CD4-positive, CD25-positive, alpha-beta regulatory T cell (primary cell): ENCODE data around the gene FNDC11. TPM values are rescaled to one million over a fixed set of nuclear protein-coding genes. Genes with fewer than 3 reads are reported as not detected.

ENCODE experiments used
- ATAC-seq, 2 donors: fragments of 150-1000 bp; cut with Tn5 transposase; one replicate each; pipeline ENCODE4 v1.10.0; 2021; ENCODE audit warnings: low read depth in 2 of 2, moderate number of reproducible peaks in 2 of 2, moderate library complexity in 1 of 2
- DNase-seq, 3 donors: peaks; one replicate each; pipeline versions ENCODE4 v3.0.0 to v3.0.0-alpha.2; 2012 to 2022; ENCODE audit warnings: mixed read lengths in 1 of 3
- H3K27ac ChIP-seq: one replicate; pipeline ENCODE4 v1.7.0; 2013; ENCODE audit warnings: mild to moderate bottlenecking, low read length; ENCODE audit not compliant: insufficient read depth, poor library complexity, severe bottlenecking
- H3K27me3 ChIP-seq: one replicate; pipeline ENCODE4 v1.7.0; 2013; ENCODE audit warnings: low read length; ENCODE audit not compliant: control insufficient read depth, insufficient read depth
- H3K36me3 ChIP-seq: one replicate; pipeline ENCODE4 v1.7.0; 2013; ENCODE audit warnings: mild to moderate bottlenecking, low read length, moderate library complexity; ENCODE audit not compliant: control insufficient read depth, insufficient read depth
- H3K4me1 ChIP-seq: 2 replicates; pipeline ENCODE4 v1.7.0; 2013; ENCODE audit warnings: mild to moderate bottlenecking, low read length; ENCODE audit not compliant: insufficient read depth, control insufficient read depth, poor library complexity, severe bottlenecking
- H3K4me3 ChIP-seq: one replicate; pipeline ENCODE4 v1.7.0; 2013; ENCODE audit warnings: low read depth, mild to moderate bottlenecking, low read length, moderate library complexity
- H3K9me3 ChIP-seq, 2 experiments: 1 replicate in 1 of 2; 2 replicates in 1 of 2; pipeline ENCODE4 v1.7.0; 2013; ENCODE audit warnings: low read length in 2 of 2, mild to moderate bottlenecking in 1 of 2, moderate library complexity in 1 of 2; ENCODE audit not compliant: control insufficient read depth in 2 of 2
- H3K27ac Mint-ChIP-seq, 3 donors: one replicate each; pipeline ENCODE4 v1.8.0; 2020 to 2022; ENCODE audit warnings: mild to moderate bottlenecking in 3 of 3, mixed read lengths in 3 of 3, moderate library complexity in 2 of 3
- H3K27me3 Mint-ChIP-seq: one replicate; pipeline ENCODE4 v1.8.0; 2022; ENCODE audit warnings: mild to moderate bottlenecking, mixed read lengths
- H3K36me3 Mint-ChIP-seq: one replicate; pipeline ENCODE4 v1.8.0; 2020; ENCODE audit warnings: mixed read lengths
- H3K4me1 Mint-ChIP-seq, 4 donors: one replicate each; pipeline ENCODE4 v1.8.0; 2020 to 2022; ENCODE audit warnings: mixed read lengths in 4 of 4, mild to moderate bottlenecking in 1 of 4
- H3K4me3 Mint-ChIP-seq, 4 donors: one replicate each; pipeline ENCODE4 v1.8.0; 2020 to 2022; ENCODE audit warnings: mild to moderate bottlenecking in 4 of 4, mixed read lengths in 4 of 4, moderate library complexity in 3 of 4
- H3K9me3 Mint-ChIP-seq, 7 donors: one replicate each; pipeline ENCODE4 v1.8.0; 2020 to 2022; ENCODE audit warnings: mixed read lengths in 7 of 7, mild to moderate bottlenecking in 3 of 7, moderate library complexity in 2 of 7
- polyA plus RNA-seq, 4 donors: library from polyadenylated mRNA; unstranded; fragments of 300-500 nt; fragmentation: Illumina TruSeq; gene quantifications; one replicate each; pipeline ENCODE4 v1.2.3, GENCODE V29; 2021
- total RNA-seq: library from RNA; stranded (reverse); gene quantifications from one replicate; pipeline ENCODE4 v1.2.3, GENCODE V29; 2022

Gene FNDC11
- total and polyA plus RNA-seq, 5 donors from 2014 or later = 0.07 to 1.5 (median 0.18) TPM

GRCh38 chr20:63565021-63565698, 11.2 kb downstream of the FNDC11 start:
- H3K4me3 ChIP-seq = no peak overlapping the region
- DNase-seq = no peak
- H3K4me1 ChIP-seq = peaks cover 29% of the 10 kb centered on the region
- peaks cover 3% of the 10 kb centered on the region for H3K36me3 Mint-ChIP-seq
- no peaks in the 10 kb centered on the region for H3K27me3 Mint-ChIP-seq
- H3K4me3 Mint-ChIP-seq = no peak overlapping the region
- no peak for ATAC-seq
- H3K27ac ChIP-seq = no peak overlapping the region
- no peaks in the 10 kb centered on the region for H3K9me3 Mint-ChIP-seq
- H3K27ac Mint-ChIP-seq = no peak overlapping the region
- no peaks in the 10 kb centered on the region for H3K27me3 ChIP-seq
- H3K4me1 Mint-ChIP-seq = peaks cover 0 to 27% (median 8%) of the 10 kb centered on the region in 4 donors
- H3K9me3 ChIP-seq = no peaks in the 10 kb centered on the region
- H3K36me3 ChIP-seq = peaks cover 29% of the 10 kb centered on the region

- ATAC-seq = no peak
- Histone ChIP-seq H3K27me3 (no peaks in the 10 kb centered on the region), H3K36me3 (peaks cover 23% of the 10 kb centered on the region), H3K4me3 (no peak overlapping the region), H3K27ac (no peak overlapping the region), H3K4me1 (peaks cover 29% of the 10 kb centered on the region), H3K9me3 (no peaks in the 10 kb centered on the region)
- Mint-ChIP-seq H3K4me3 (no peak overlapping the region), H3K36me3 (no peaks in the 10 kb centered on the region), H3K9me3 (no peaks in the 10 kb centered on the region), H3K27me3 (no peaks in the 10 kb centered on the region), H3K27ac (no peak overlapping the region), H3K4me1 (peaks cover 0 to 27% (median 8%) of the 10 kb centered on the region in 4 donors)
- no peak for DNase-seq
Measured at GRCh38 chr20:63565699-63566335, 11.9 kb downstream of the FNDC11 start.

GRCh38 chr20:63566395-63567135, 12.6 kb downstream of the FNDC11 start:
- peak overlapping the region in 3 of 4 donors; percentile 83 to 90 (median 87) for H3K4me3 Mint-ChIP-seq
- H3K4me3 ChIP-seq = no peak overlapping the region
- DNase-seq (no peak), ATAC-seq (no peak)
- H3K27ac Mint-ChIP-seq = no peak overlapping the region
- no peaks in the 10 kb centered on the region for H3K9me3 Mint-ChIP-seq
- H3K27me3 Mint-ChIP-seq = no peaks in the 10 kb centered on the region
- peaks cover 29% of the 10 kb centered on the region for H3K4me1 ChIP-seq
- H3K4me1 Mint-ChIP-seq = peaks cover 0 to 27% (median 8%) of the 10 kb centered on the region in 4 donors
- H3K27ac ChIP-seq = no peak overlapping the region
- no peaks in the 10 kb centered on the region for H3K36me3 Mint-ChIP-seq
- H3K27me3 ChIP-seq = no peaks in the 10 kb centered on the region
- H3K36me3 ChIP-seq = peaks cover 21% of the 10 kb centered on the region
- H3K9me3 ChIP-seq = no peaks in the 10 kb centered on the region

GRCh38 chr20:63567136-63567385, 13.1 kb downstream of the FNDC11 start:
- peaks cover 16% of the 10 kb centered on the region for H3K36me3 ChIP-seq
- peaks cover 31% of the 10 kb centered on the region for H3K4me1 ChIP-seq
- H3K27me3 Mint-ChIP-seq = no peaks in the 10 kb centered on the region
- H3K27me3 ChIP-seq = no peaks in the 10 kb centered on the region
- ATAC-seq = peak in 1 of 2 donors; percentile 3
- peak overlapping the region; percentile 60 for H3K27ac ChIP-seq
- peak overlapping the region in 3 of 4 donors; percentile 83 to 90 (median 87) for H3K4me3 Mint-ChIP-seq
- H3K9me3 Mint-ChIP-seq = no peaks in the 10 kb centered on the region
- H3K4me3 ChIP-seq = no peak overlapping the region
- DNase-seq = no peak
- H3K9me3 ChIP-seq = no peaks in the 10 kb centered on the region
- peaks cover 0 to 27% (median 8%) of the 10 kb centered on the region in 4 donors for H3K4me1 Mint-ChIP-seq
- H3K36me3 Mint-ChIP-seq = no peaks in the 10 kb centered on the region
- no peak overlapping the region for H3K27ac Mint-ChIP-seq

GRCh38 chr20:63567386-63568169, 13.6 kb downstream of the FNDC11 start:
- Histone ChIP-seq H3K9me3 (no peaks in the 10 kb centered on the region), H3K27ac (peak overlapping the region; percentile 60), H3K27me3 (no peaks in the 10 kb centered on the region), H3K36me3 (peaks cover 16% of the 10 kb centered on the region), H3K4me3 (peak overlapping the region; percentile 53), H3K4me1 (peaks cover 37% of the 10 kb centered on the region)
- H3K4me3 Mint-ChIP-seq = peak overlapping the region; percentile 83 to 90 (median 87)
- no peaks in the 10 kb centered on the region for H3K9me3 Mint-ChIP-seq
- ATAC-seq (peak; percentile 46 to 48), DNase-seq (peak; percentile 32 to 77 (median 52))
- H3K36me3 Mint-ChIP-seq = no peaks in the 10 kb centered on the region
- peaks cover 0 to 27% (median 8%) of the 10 kb centered on the region in 4 donors for H3K4me1 Mint-ChIP-seq
- H3K27me3 Mint-ChIP-seq = no peaks in the 10 kb centered on the region
- H3K27ac Mint-ChIP-seq = peak overlapping the region; percentile 56 to 79 (median 62)

- no peaks in the 10 kb centered on the region for H3K9me3 Mint-ChIP-seq
- Histone ChIP-seq H3K27me3 (no peaks in the 10 kb centered on the region), H3K4me3 (peak overlapping the region; percentile 53), H3K27ac (peak overlapping the region; percentile 60), H3K9me3 (no peaks in the 10 kb centered on the region), H3K36me3 (peaks cover 12% of the 10 kb centered on the region), H3K4me1 (peaks cover 45% of the 10 kb centered on the region)
- ATAC-seq (peak; percentile 8 to 16), DNase-seq (no peak)
- no peaks in the 10 kb centered on the region for H3K36me3 Mint-ChIP-seq
- H3K4me3 Mint-ChIP-seq = peak overlapping the region; percentile 83 to 90 (median 87)
- peak overlapping the region; percentile 56 to 79 (median 62) for H3K27ac Mint-ChIP-seq
- H3K4me1 Mint-ChIP-seq = peaks cover 0 to 27% (median 8%) of the 10 kb centered on the region in 4 donors
- H3K27me3 Mint-ChIP-seq = no peaks in the 10 kb centered on the region
Measured at GRCh38 chr20:63568170-63568981, 14.4 kb downstream of the FNDC11 start.
